Hepatocyte (in vitro differentiated cells): ENCODE measurements around the gene ALCAM.

Experiments
- CTCF ChIP-seq: fragments of 200-600 bp; sonication (generic); IDR thresholded peaks from 2 replicates; pipeline ENCODE4 v1.5.1; 2016; ENCODE audit warnings: antibody characterized with exemption, mild to moderate bottlenecking; ENCODE audit not compliant: poor library complexity
- EZH2 ChIP-seq: fragments of 200-600 bp; sonication (generic); IDR thresholded peaks from 2 replicates; pipeline ENCODE4 v1.6.1; 2016; ENCODE audit warnings: antibody characterized with exemption, mild to moderate bottlenecking, borderline replicate concordance

- TF ChIP-seq EZH2, result no peak
- TF ChIP-seq CTCF, result no peak
These were observed 21.5 kb downstream of the ALCAM start for GRCh38 chr3:105388176-105388575.
